Subcutaneous adipose tissue (tissue), 4 donors: ENCODE data around the gene FREM1. TPM values are rescaled to one million over a fixed set of nuclear protein-coding genes. Genes with fewer than 3 reads are reported as not detected.

Experiments used
- total RNA-seq, 4 donors: library from RNA; depleted of rRNA; stranded (reverse); fragments of >200 nt; gene quantifications; one replicate each; pipeline ENCODE4 v1.1.0, GENCODE V29; 2016
- TF ChIP-seq, protein P1 (sequence below): fragments of 450-650 bp; IDR thresholded peaks from one replicate; pipeline ENCODE4 v1.5.1; 2016; ENCODE audit warnings: low read depth, mild to moderate bottlenecking, control low read depth, antibody characterized with exemption, moderate library complexity

FREM1 gene
- total RNA-seq, 4 donors from 2014 or later, result 3.2 to 14.5 (median 10.0) TPM

GRCh38 chr9:14888875-14889274 lies 21.4 kb downstream of the FREM1 start:
- TF ChIP-seq, protein P1, sequence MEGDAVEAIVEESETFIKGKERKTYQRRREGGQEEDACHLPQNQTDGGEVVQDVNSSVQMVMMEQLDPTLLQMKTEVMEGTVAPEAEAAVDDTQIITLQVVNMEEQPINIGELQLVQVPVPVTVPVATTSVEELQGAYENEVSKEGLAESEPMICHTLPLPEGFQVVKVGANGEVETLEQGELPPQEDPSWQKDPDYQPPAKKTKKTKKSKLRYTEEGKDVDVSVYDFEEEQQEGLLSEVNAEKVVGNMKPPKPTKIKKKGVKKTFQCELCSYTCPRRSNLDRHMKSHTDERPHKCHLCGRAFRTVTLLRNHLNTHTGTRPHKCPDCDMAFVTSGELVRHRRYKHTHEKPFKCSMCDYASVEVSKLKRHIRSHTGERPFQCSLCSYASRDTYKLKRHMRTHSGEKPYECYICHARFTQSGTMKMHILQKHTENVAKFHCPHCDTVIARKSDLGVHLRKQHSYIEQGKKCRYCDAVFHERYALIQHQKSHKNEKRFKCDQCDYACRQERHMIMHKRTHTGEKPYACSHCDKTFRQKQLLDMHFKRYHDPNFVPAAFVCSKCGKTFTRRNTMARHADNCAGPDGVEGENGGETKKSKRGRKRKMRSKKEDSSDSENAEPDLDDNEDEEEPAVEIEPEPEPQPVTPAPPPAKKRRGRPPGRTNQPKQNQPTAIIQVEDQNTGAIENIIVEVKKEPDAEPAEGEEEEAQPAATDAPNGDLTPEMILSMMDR, result no peak

- TF ChIP-seq, protein P1, result no peak
Measured at GRCh38 chr9:14888272-14888671, 22.0 kb downstream of the FREM1 start.

DNA sequence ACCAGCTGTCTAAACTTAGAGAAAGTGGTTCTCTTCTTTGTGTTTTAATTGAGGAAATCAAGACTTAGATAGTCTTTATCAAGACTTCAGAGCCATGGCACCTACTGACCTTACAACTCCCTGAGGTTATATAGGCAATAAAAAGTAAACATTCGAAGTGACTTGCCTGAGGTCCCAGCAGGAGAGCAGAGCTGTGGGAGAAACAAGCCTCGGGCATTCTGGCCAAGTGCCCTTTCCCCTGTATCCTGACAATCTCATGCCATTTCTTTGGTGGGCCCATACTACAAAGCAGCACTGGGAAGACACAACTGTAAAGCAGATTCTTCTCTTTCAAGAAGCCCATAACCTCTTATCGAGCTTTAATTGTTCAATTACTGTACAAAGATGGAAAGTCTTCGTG lies 23.1 kb downstream of the FREM1 start:
- TF ChIP-seq, protein P1, result no peak

GRCh38 chr9:14883310-14883944 lies 26.8 kb downstream of the FREM1 start:
- TF ChIP-seq, protein P1, result no peak

- TF ChIP-seq, protein P1, result no peak
Measured at GRCh38 chr9:14882090-14882489, 28.1 kb downstream of the FREM1 start.

DNA sequence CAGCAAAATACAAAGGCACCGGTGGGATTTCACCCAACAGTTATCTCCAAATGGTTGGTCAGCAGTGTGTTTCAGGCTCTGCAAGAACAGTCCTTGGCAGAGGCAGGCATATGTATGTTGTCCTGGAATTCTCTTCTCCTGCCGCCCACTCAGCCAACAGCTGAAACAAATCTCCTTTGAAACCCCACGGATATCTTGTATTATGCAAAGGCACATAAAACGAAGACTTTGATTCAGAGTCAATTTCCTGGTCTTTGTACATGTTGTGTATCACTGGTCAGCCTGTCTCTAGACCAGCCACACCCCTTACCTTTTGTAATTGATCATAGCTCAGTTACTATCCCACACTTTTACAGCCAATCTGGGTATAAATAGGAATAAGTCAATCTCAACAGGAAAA lies 29.2 kb downstream of the FREM1 start:
- TF ChIP-seq, protein P1, result no peak

GRCh38 chr9:14870090-14870489 lies 40.1 kb downstream of the FREM1 start:
- TF ChIP-seq, protein P1, result no peak
